ENCODE measurements around the gene NCKAP5. TPM values are rescaled to one million over a fixed set of nuclear protein-coding genes. Genes with fewer than 3 reads are reported as not detected.

The NCKAP5 gene
- total RNA-seq, 2 donors from 2014 or later = 2.0 to 7.1 TPM

DNA sequence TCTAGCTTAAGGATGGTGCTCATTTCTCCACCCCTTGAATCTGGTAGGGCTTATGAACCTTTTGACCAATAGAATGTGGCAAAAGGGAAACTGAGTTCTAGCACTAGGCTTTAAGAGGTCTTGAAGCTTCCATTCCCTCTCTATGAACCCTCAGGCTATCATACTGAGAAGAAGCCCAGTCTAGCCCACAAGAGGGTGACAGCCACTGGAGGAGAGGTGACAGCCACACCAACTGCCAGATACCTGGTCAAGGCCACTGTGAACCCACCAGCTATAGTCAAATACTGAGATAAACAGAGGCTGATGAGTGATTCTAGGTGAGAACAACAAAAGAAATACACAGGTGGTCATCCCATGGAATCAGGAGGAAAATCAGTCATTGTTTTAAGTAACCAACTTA, 37.6 kb downstream of the NCKAP5 start:
- TF ChIP-seq, protein P1, sequence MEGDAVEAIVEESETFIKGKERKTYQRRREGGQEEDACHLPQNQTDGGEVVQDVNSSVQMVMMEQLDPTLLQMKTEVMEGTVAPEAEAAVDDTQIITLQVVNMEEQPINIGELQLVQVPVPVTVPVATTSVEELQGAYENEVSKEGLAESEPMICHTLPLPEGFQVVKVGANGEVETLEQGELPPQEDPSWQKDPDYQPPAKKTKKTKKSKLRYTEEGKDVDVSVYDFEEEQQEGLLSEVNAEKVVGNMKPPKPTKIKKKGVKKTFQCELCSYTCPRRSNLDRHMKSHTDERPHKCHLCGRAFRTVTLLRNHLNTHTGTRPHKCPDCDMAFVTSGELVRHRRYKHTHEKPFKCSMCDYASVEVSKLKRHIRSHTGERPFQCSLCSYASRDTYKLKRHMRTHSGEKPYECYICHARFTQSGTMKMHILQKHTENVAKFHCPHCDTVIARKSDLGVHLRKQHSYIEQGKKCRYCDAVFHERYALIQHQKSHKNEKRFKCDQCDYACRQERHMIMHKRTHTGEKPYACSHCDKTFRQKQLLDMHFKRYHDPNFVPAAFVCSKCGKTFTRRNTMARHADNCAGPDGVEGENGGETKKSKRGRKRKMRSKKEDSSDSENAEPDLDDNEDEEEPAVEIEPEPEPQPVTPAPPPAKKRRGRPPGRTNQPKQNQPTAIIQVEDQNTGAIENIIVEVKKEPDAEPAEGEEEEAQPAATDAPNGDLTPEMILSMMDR (IDR thresholded peaks at IDR 0.05) = no peak
- TF ChIP-seq POLR2A (IDR thresholded peaks at IDR 0.05) (no peak), POLR2AphosphoS5 (IDR thresholded peaks at IDR 0.05) (no peak)
- intact Hi-C loops (cut with DNase I) = no loop called here
- DNase-seq (ENCODE audit: low spot score) = no peak
- H3K27me3 ChIP-seq (replicated peaks; ENCODE audit: insufficient read depth) = no peaks in the 10 kb centered on the region
- no peak overlapping the region for H3K27ac ChIP-seq
- H3K4me3 ChIP-seq = no peak overlapping the region
- no peaks in the 10 kb centered on the region for H3K36me3 ChIP-seq
- H3K4me1 ChIP-seq (replicated peaks) = no peaks in the 10 kb centered on the region
- no peaks in the 10 kb centered on the region for H3K9me3 ChIP-seq

DNA sequence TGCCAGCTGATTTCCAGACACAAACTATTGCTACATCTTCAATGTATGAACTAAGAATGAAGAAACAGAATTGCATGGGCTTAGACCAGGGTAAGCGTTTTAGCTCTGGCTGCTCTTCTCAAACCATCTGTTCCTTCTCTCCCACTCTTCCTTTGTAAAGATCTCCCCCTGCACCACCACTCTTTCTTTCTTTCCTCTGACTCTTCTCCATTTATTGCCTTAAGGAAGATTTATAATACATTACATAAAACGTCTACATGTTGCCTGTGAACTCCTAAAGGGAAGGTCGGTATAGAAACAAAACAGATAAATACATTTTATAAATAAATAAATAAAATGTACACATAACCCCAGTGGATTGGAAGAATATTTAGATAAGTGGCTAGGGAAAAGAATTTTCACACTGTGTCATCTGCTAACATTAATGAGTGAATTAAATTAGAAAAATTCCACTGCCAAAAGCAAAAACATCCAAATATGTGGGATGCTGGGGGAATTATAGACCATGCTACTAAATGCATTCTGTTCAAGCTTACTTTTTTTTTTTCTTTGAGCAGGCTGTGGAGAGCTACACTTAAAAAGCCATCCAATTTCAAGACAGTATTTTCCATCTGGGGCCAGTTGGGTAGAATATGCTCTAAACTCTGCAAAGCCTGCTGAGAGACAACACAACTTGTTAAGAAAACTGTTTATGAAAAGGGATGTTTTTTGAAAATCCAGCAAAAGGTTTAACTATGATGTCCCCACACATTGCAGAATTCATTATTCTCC, 41.5 kb downstream of the NCKAP5 start:
- TF ChIP-seq POLR2A (IDR thresholded peaks at IDR 0.05) = no peak
- no peak for TF ChIP-seq POLR2AphosphoS5 (IDR thresholded peaks at IDR 0.05)
- TF ChIP-seq, protein P1 (IDR thresholded peaks at IDR 0.05) = no peak
- Histone ChIP-seq H3K4me3 (no peak overlapping the region), H3K27me3 (replicated peaks; ENCODE audit: insufficient read depth) (no peaks in the 10 kb centered on the region), H3K9me3 (no peaks in the 10 kb centered on the region), H3K27ac (no peak overlapping the region), H3K4me1 (replicated peaks) (no peaks in the 10 kb centered on the region), H3K36me3 (no peaks in the 10 kb centered on the region)
- no peak for DNase-seq (ENCODE audit: low spot score)
- WGBS = 58% methylated on average over 3 of the region's 3 CpGs
- intact Hi-C loops (cut with DNase I) = no loop called here

DNA sequence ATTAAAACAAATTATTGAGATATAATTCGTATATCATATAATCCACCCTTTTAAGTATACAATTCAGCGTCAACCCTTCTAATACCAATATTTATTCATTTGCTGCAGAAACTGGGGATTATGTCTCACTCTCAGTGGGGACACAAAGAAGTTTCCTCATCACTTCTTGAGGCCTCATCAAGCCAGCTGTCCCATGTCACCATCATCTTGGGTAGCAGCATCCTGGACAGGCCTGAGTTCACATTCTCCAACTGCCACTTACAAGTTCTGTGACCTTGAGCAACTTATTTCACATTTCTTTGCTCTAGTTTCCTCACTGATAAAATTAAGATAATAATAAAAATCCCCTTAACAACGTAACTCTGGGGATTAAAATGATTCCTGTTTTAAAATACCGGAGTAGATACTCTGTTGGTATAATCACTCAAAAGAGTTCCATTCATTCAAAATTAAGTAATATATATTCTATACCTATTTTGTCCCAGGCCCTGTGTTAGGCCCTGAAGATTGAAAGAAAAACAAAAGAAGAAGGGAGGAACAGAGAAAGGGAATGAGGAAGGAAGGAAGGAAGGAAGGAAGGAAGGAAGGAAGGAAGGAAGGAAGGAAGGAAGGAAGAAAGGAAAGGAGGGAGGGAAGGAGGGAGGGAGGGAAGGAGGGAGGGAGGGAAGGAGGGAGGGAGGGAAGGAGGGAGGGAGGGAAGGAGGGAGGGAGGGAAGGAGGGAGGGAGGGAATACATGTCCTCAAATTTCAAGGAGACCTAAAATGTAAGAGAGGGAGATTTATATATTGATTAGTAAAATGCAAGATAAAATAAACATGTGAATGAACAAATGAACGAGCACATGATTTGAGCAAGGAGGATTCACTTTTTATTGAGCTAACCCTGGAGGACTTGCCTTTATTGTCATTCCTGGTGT, 42.4 kb downstream of the NCKAP5 start:
- TF ChIP-seq, protein P1 (IDR thresholded peaks at IDR 0.05) = no peak
- no peak for TF ChIP-seq POLR2A (IDR thresholded peaks at IDR 0.05)
- TF ChIP-seq POLR2AphosphoS5 (IDR thresholded peaks at IDR 0.05) = no peak
- Histone ChIP-seq H3K36me3 (no peaks in the 10 kb centered on the region), H3K4me1 (replicated peaks) (no peaks in the 10 kb centered on the region), H3K27me3 (replicated peaks; ENCODE audit: insufficient read depth) (no peaks in the 10 kb centered on the region), H3K27ac (no peak overlapping the region), H3K9me3 (no peaks in the 10 kb centered on the region), H3K4me3 (no peak overlapping the region)
- intact Hi-C loops (cut with DNase I) = no loop called here
- 84% methylated on average over 5 of the region's 5 CpGs for WGBS
- DNase-seq (ENCODE audit: low spot score) = no peak

DNA sequence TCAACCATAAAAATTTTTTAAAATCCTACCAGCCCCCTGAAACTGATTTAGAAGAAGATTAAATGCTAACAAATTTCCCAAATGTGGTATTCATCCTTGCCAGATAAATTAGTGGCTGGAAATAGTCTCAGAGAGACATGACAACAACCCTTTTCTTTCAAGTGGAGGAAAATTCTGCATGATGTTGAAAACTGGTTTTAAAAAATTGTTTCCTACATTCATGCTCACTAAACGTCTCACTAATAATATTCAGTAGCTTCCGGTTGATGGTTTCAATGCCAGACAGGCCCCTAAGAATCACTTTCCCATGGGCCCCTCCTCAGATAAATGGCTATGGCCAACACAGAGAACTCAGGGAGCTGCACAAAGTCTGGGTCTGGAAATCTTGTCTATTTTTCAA, 43.2 kb downstream of the NCKAP5 start:
- 89% methylated on average over 2 of the region's 2 CpGs for WGBS
- H3K27me3 ChIP-seq (replicated peaks; ENCODE audit: insufficient read depth) = no peaks in the 10 kb centered on the region
- intact Hi-C loops (cut with DNase I) = no loop called here

More for the DNA sequence above, 43.2 kb downstream of the NCKAP5 start:
- DNase-seq (ENCODE audit: low spot score) = no peak
- H3K36me3 ChIP-seq = no peaks in the 10 kb centered on the region
- H3K9me3 ChIP-seq = no peaks in the 10 kb centered on the region
- no peak for TF ChIP-seq POLR2AphosphoS5 (IDR thresholded peaks at IDR 0.05)
- TF ChIP-seq POLR2A (IDR thresholded peaks at IDR 0.05) = no peak
- TF ChIP-seq, protein P1 (IDR thresholded peaks at IDR 0.05) = no peak
- no peak overlapping the region for H3K27ac ChIP-seq
- H3K4me3 ChIP-seq = no peak overlapping the region
- H3K4me1 ChIP-seq (replicated peaks) = no peaks in the 10 kb centered on the region

All from prostate gland (tissue), 2 donors.